ENCODE data around the gene CDC42EP4.

GRCh38 chr17:73249700-73250099 is 62.1 kb downstream of the CDC42EP4 start:
- TF ChIP-seq CTCF (IDR thresholded peaks at IDR 0.05; ENCODE audit: poor library complexity) (no peak), EZH2phosphoT487 (IDR thresholded peaks at IDR 0.05; ENCODE audit: low read depth, severe bottlenecking, unreplicated experiment) (no peak)
